MV-4-11 (cell line): ENCODE measurements around the gene PKD1.
A peak's percentile ranks its signal among the peaks of the same experiment; 100 is the strongest.
"Not testable (repeated sequence)": the region's sequence is repeated elsewhere in the genome, so short reads cannot be mapped to it uniquely, and the experiment has no call there.

Experiments used
- DNase-seq: peaks from one replicate; lab custom pipeline; 2025; lab: John Stamatoyannopoulos, UW

Gene PKD1

DNA sequence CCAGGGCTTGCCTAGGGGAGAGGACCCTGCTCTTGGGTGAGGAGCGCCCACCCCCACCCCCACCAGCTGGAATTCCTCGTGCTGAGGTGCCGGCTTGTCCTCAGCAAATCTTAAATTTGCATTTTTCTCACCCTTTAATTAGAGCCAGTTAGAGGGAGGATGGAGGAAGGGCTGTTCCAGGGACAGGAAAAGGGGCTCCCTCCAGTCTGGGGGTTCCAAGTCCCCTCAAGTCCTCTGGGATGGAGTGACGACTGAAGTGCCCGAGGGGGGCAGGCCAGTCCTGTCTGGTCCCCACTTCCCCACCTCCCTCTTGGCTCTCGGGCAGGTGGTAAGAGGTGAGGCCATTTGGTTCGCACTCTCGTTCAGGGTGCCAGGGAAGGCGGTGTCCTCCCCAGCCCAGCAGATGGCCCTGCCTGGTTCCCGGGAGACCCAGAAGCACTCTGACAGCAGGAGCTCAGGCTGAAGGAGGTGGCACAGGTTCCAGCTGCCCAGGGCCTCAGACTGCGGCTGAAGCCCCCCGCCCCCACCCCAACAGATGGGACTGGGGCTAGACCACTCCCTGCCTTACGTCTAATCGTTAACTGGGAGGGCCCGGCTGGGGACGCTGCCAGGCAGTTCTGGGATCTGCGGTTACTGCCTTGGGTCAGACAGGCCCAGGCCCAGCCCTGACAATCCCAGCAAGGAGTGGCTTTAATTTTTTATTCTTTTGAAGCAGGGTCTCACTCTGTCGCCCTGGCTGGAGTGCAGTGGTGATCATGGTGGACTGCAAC lies 14.9 kb upstream of the PKD1 start:
- DNase-seq, result peak; percentile 40

DNA sequence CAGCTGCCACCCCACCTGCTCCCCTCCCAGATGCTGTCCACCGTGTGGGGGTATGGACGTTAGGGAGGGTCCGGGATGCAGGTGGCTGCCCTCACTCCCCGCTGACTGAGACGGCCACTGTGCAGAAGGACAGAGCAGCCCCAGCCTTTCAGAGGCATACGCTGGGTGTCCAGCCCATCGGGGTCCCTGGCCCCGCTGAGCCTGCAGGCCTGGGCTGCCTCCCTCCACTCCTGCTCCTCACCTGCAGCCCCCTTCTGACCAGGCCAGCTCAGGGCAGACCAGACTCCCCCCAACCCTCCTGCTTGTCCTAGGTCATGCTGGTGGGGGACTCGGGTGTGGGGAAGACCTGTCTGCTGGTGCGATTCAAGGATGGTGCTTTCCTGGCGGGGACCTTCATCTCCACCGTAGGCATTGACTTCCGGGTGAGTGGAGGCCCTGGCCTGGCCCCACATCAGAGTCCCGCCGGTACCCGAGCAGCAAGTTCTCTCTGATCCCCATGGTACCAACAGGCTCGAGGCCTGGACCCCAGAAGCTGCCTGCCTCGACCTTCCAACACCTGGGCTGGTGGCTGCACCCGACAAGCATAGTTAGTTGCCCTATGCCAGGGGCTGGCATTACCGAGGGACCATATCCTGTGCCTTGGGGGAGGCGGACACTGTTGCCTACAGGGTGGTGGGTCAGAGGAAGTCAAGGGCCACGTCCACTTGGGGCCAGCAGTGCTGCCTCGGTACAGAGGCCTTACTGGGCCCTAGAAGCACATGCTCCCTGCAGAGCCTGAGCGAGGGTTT lies 14.1 kb upstream of the PKD1 start:
- no peak for DNase-seq

DNA sequence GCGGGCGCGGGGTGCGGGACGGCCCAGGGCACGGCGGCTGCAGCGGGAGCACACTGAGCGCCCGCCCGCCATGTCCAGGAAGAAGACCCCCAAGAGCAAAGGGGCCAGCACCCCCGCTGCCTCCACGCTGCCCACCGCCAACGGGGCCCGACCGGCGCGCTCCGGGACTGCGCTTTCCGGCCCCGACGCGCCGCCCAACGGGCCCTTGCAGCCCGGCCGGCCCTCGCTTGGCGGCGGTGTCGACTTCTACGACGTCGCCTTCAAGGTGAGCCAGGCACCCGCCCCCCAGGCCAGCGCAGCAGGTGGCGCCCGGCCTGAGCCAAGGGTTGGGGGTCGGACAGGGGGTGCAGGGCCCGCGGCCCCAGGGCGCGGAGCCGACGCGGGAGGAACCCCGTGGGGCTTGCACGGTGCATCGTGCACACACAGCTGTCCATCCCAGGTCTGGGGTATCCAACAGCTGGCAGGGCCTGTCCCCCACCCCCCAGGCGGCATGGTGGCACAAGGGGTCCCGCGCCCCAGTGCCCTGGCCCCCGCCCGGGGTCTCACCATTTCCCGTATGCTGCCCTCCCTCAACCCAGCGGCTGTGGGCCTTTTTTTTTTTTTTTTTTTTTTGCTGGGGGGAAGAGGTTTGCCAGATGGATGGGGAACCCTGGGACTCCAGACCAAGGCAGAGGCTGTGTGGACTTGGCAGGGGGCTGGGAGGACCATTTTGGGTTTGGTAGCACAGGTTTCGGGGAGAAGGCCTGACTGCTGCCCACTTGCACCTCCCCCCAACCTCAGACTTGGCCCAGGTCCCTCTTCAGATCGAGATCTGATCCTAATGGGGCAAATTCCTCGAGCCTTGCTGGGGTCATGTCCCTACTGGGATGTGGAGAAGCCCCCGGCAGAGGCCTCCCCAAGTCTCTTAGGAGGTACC lies 13.3 kb upstream of the PKD1 start:
- no peak for DNase-seq

DNA sequence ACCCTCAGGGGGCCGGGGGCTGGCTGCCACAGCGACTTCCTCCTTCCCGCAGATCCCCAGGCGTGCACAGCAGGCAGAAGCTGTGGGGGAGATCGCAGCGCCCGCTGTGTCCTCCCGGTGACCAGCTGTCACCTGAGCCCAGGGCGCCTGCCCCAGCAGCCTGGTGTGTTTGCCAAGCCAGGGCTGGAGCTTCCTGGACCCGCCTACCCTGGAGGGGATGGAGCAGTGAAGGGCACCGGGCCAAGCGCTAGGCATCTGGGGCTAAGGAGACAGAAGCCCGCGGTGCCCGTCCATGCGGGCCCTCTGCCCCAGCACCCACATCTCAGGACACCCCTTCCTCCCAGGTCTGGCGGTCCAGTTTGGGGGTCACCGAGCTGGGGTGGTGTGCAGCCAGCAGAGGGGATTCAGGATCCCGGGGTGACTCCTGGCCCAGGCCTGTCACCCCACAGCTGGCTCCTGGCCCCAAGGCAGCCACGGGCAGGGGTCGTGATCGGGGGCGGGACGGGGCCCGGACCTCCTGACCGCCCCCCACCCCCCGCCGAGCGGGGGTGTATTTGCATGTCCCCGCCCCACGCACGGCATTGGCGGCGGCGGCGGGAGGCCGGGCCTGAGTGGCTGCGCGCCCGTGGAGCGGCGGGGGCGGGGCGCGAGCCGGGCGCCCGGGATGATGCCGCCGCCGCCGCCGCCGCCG lies 12.4 kb upstream of the PKD1 start, which contains the start of gene RAB26:
RAB26 (plus strand) TSS at position 645 of the 691 bp plus-strand sequence. CDS start 159 bp downstream, outside the sequence.
- peak; percentile 20 for DNase-seq

DNA sequence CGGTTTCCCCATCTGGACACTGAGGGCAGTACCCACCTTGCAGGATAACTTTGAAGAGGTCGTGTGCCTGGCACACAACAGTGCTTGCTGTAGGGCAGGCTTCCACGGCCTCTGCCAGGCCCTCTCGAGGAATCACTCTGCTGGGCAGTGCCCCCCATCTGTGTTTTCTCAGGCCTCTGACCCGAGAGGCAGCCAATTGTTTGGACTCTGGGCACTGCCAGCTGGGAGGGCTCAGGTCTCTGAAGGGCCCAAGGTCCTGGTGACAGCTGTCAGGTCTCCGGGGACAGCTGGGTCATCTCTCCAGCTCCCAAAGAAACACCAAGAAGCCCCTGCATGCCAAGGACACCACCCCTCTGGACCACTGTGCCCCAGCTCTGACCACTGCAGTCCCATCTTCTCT lies 11.7 kb upstream of the PKD1 start:
- DNase-seq, result no peak

DNA sequence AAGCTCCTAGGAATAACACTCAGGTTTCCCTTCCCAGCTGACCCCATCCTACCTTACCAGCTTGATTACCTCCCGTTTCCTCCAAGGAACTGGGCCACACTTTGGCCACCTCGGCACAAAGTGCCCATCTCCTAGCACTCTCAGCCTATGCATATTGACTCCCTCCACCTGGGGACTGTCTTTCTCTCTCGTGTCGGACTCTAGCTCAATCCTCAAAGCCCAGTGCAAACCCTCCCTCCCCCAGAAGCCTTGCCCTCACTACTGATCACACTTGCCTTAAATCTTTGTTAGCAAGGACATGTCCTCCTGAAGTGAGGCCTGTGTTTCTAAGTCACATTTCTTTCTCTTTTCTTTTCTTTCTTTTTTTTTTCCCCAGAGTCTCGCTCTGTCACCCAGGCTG lies 10.1 kb upstream of the PKD1 start:
- DNase-seq, result no peak

DNA sequence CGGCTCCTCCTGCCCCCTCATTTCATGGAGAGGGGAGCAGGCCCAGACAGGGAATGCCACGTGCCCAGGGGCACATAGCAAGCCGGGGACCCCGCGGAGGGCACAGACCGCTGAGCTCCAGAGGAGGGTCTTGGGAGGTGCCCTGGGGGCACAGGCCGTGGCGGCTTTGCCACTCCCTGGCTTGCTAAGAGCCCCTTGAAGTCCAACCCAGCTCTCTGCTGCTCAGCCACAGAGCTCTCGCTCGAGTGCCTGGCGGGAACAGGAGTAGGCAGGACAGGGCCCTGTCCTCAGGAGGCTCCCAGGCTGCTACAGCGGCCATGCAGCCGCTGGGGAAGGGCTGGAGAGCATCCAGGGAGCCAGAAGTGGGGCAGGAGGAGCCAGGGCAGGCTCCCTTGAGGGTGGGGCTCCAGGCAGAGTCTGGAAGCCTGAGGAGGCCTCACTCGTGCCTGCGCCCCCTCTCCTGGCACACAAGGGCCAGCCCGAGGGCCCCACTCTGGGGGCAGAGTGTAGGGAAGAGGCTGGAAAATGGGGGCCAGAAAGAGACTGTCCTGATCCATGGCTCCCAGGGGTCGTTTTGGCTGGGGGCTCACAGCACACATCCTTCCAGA lies 8.3 kb upstream of the PKD1 start:
- DNase-seq, result no peak

DNA sequence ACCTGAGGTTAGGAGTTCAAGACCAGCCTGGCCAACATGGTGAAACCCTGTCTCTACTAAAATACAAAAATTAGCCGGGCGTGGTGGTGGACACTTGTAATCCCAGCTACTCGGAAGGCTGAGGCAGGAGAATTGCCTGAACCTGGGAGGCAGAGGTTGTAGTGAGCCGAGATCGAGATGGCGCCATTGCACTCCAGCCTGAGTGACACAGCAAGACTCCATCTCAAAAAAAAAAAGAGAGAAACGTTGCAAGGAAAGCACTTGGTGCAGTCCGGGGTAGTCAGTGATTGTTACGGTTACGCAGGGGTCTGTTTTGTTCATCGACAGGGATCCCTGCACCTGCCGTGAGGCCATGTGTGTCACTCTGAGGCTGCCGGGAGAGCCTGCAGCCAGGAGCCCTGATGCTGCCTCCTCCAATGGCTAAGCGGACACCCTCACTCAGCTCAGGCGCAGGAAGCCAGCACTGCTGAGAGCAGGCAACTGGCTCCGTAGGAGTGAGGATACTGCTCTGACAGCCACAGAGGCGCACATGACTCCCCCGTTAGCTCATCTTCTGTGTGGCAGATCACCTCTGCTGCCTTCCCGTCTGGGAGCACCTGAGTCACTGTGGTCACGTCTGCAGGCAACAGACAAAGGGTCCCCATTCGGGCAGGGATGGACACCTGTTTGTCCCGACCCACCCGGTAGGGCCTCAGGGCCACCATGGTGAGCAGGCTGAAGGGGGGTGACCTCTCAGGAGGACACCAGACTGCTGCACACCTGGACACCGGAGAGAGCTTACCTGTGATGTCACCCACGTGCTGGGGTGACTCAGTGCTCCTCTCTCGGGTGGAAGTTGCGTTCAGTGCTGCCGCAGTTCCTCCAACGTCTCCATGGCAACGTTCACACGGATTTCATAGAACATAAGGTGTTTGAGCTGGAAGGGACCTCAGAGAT lies 7.5 kb upstream of the PKD1 start:
- no peak for DNase-seq

DNA sequence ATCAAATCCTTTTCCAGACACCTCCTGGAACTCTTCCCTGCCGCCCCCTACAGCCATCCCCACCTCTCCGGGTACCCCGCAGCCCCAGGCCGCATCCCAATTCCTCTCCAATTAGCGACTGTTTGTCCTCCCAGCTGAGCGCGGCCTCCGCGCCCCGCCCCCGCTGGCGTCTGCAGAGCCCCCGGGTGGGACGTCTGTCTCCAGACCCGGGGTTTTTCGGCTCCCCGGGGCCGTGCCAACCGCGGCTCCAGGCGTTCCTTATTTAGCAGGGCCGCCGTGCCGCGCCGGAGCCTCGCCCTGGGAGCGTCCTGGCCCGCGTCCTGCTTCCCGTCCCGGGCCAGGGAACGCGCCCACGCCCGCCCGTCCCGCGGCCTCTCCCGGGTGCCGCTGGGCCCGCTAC lies 627 bp downstream of the PKD1 start:
- not testable (repeated sequence) for DNase-seq

DNA sequence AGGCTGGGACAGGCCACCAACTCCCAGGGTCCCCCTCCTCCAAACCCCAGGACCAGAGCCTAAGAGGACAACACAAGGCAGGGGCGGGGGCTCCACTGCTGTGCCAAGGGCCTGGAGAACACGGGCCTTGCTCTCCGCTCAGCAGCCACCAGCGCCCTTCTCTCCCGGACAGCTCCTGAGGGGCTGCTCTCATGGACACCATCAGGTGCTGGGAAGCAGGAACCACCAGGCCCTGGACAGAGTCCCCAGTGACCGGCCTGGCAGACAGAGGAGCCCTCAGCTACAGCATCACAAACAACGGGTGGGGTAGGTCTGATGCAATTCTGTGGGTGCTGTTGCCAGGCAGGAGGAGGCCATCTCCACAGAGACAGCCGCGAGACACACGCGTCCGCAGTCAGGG lies 1.9 kb downstream of the PKD1 start:
- DNase-seq, result not testable (repeated sequence)

DNA sequence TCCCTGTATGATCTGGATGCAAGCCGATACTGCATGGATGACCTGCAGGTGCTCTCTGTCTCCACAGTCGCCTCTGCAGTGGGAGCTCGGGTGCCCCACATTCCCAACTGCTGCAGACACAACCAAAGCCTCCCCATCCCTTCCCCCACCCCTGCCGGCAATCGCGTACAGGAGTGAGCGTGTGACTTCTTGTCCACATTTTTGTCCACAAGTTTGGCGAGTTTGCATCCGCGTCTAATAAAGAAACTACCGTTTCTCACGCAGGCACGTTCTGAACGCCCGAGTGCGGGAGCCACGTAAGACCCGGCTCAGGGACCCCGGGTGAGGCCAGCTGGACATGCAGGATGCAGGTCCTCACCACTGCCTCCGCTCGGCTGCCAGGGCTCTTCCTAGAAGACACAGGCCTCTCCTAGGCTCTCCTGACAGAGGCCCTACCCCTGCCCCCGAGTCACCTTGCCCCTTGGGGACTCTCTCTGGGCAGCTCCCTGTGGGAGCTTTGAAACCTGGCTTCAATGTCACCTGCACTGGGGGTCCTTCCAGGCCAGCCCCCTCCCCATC lies 5.7 kb downstream of the PKD1 start:
- not testable (repeated sequence) for DNase-seq

DNA sequence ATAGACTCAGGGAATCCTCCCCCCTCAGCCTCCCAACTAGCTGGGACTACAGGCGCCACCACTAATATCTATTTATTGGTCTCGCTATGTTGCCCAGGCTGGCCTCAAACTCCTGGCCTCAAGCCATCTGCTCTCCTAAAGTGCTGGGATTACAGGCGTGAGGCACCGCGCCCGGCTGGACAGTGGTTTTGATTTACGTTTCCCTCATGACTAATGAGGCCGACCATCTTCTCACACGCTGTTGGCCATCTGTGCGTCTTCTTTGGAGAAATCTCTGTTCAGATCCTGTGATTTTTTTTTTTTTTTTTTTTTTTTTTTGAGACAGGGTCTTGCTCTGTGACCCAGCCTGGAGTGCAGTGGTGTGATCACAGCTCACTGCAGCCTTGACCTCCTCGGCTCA lies 6.4 kb downstream of the PKD1 start:
- DNase-seq, result peak; percentile 13

DNA sequence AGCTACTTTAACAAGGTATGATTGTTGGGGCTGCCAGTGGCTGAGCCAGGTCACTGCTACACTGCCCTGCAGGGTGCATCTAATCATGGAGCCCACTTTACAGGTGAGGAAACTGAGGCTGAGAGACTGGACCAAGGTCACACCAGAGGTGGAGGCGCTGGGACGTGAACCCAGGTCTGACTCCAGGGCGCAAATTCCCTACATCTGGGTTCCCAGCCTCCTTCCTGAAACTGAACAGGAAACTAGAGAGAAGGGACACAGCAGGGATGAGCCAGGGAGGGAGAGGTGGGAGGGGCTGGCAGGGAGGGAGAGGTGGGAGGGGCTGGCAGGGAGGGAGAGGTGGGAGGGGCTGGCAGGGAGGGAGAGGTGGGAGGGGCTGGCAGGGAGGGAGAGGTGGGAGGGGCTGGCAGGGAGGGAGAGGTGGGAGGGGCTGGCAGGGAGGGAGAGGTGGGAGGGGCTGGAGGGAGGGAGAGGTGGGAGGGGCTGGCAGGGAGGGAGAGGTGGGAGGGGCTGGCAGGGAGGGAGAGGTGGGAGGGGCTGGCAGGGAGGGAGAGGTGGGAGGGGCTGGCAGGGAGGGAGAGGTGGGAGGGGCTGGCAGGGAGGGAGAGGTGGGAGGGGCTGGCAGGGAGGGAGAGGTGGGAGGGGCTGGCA lies 7.9 kb downstream of the PKD1 start:
- not testable (repeated sequence) for DNase-seq

DNA sequence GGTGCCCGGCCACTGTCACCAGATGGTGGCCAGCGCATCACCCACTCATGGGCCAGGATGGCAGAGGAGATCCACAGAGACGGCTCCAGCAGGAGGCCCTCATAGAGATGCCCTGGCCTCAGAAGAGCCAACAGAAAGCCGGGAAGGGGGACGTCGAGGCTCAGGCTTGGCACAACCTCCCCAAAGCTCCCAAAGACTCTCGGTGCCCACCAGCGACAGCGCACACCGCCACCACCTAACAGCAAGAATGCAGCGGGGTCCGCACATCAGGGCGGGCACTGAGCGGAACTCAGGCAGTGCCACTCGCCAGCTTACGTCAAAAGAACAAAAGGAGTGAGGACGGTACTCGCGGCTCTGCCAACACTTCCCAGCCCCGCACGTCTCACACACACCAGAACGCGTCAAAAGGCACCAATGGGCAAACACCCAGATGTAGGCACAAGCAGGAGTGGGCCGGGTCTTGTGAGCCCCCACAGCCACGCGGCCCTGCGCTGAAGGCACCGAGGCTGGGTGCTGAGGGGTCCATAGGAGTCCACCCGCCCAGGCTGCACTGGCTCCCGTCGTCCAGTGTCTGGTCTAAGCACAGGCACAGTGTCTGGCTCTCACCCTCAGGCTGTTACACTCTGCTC lies 8.7 kb downstream of the PKD1 start:
- not testable (repeated sequence) for DNase-seq

DNA sequence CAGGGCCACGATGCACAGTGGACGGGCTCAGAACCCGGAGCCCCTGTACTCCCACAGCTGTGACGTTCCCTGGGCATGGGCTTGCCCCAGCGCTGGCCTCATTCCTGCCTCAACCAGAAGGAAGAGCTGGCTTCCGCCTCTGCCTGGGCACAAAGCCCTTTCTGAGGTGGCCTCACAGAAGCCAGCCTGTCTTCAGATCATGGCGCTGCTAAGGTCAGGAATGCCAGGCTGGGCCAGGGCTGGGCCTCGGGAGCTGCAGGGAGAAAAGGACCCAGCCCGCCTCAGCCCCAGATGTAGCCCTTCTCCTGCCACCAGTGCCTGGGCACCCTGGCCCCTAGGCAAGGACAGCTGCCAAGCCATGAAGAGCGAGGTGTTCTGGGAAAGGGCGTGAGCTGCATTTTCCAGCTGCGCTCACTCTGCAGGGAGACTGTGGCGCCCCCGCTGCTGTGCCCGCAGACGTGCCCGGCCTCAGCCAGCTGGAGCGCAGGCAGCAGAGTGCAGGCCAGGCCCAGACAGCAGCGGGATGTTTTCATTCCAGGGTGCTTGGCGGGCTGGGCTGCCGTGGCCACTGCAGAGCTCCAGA lies 9.4 kb downstream of the PKD1 start:
- not testable (repeated sequence) for DNase-seq

DNA sequence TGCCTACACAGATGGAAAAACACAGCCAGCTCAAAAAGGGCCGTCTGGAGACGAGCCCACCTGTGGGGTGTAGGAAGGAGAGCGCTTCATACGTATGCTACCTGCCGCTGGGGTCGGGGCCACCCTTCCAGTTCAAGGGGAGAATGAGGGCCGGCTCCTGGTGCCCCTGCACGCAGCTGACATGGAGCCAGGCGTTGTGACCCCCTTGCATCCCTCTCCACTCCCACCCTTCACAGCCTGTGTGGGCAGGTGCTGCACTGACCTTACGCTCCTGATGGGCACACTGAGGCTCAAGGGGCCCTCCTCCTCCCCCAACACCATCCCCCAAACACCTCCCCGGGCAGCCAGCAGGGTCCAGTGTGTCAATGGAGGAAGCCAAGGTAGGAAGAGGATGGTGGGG lies 10.1 kb downstream of the PKD1 start:
- not testable (repeated sequence) for DNase-seq

DNA sequence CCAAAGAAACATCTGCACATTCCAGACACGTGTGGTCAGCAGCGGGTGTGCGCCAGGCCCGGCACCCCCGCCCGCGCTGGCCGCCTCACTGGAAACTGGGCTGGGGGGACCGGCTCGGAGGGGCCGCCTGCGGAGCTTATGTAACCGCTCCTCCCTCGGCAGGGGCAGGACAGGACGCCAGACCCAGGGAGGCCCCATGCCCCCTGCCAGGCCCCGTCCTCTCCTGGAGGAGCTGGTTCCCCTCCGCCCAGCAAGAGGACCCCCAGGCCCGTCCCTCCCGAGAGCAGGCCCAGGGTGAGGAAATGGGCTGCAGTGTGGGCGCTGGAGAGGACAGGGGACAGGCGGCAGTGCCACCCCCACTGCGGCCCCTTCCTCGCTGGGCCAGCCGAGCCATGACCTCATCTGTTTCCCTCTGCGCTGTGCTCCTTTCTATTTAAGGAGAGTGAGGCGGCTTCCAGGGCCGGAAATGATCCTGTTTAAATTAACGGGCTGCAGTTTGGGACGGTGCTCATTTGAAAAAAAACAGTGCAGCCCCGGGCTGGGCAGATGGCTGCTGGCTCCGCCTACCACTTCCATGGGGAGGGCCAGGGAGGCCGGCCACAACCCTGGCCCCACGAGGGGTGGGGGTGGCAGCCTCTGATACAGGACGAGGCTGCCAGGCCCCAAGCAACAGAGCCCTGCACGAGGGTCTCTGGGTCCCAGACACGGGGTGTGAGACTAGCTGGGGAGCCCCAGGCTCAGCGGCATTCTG lies 10.8 kb downstream of the PKD1 start:
- peak; percentile 76 for DNase-seq

DNA sequence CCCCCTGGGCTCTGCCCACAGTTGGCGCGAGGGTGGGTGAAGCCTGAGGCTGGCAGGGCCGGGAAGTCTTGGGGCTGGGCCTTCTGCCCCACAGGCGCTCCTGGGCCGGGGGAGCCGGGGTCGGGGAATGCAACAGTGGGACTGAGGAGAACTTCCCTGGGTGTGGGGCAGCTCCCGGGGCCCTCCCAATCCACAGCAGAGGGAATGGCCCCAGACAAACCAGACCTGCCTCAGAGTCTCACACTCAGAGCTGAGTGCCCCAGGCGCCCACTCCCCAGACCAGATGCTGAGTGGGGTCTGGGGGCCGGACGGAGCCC lies 11.4 kb downstream of the PKD1 start:
- not testable (repeated sequence) for DNase-seq
